Neuronal stem cell (in vitro differentiated cells): ENCODE measurements around the gene IFI27L2.
A peak's percentile ranks its signal among the peaks of the same experiment; 100 is the strongest.

ENCODE experiments used
- DNase-seq: peaks from one replicate; pipeline ENCODE4 v3.0.0-alpha.2; 2013; ENCODE audit warnings: low spot score
- H2AFZ ChIP-seq: one replicate; pipeline ENCODE4 v1.6.1; 2013; ENCODE audit warnings: mild to moderate bottlenecking, low read length, inconsistent platforms
- H2AK5ac ChIP-seq: 2 replicates; pipeline ENCODE4 v1.6.1; 2013; ENCODE audit warnings: low read depth, mild to moderate bottlenecking, inconsistent platforms, low read length, moderate library complexity, mixed read lengths
- H2BK120ac ChIP-seq: 2 replicates; pipeline ENCODE4 v1.6.1; 2013; ENCODE audit warnings: low read depth, mild to moderate bottlenecking, inconsistent platforms, low read length, moderate library complexity, mixed read lengths
- H2BK12ac ChIP-seq: one replicate; pipeline ENCODE4 v1.6.1; 2013; ENCODE audit warnings: low read length, inconsistent platforms
- H2BK15ac ChIP-seq: 2 replicates; pipeline ENCODE4 v1.6.1; 2013; ENCODE audit warnings: mild to moderate bottlenecking, low read length, inconsistent platforms, mixed read lengths
- H2BK5ac ChIP-seq: one replicate; pipeline ENCODE4 v1.6.1; 2013; ENCODE audit warnings: inconsistent platforms, mild to moderate bottlenecking, low read length, moderate library complexity
- H3K14ac ChIP-seq: one replicate; pipeline ENCODE4 v1.6.1; 2013; ENCODE audit warnings: low read length, inconsistent platforms
- H3K18ac ChIP-seq: 2 replicates; pipeline ENCODE4 v1.6.1; 2013; ENCODE audit warnings: low read length, inconsistent platforms
- H3K23ac ChIP-seq: 2 replicates; pipeline ENCODE4 v1.6.1; 2013; ENCODE audit warnings: low read depth, mild to moderate bottlenecking, mixed read lengths, low read length, inconsistent platforms; ENCODE audit not compliant: poor library complexity
- H3K27ac ChIP-seq: replicated peaks from 3 replicates; pipeline ENCODE4 v1.5.1; 2013; ENCODE audit warnings: low read length, inconsistent platforms
- H3K27me3 ChIP-seq, 3 experiments: 2 replicates each; pipeline ENCODE4 v1.6.1; 2013; ENCODE audit warnings: low read length in 3 of 3, mild to moderate bottlenecking in 2 of 3, inconsistent platforms in 1 of 3, low read depth in 1 of 3, mixed read lengths in 1 of 3, moderate library complexity in 1 of 3; ENCODE audit not compliant: control insufficient read depth in 3 of 3, insufficient read depth in 3 of 3
- H3K36me3 ChIP-seq, 2 donors: replicated peaks in 1 of 2; 2 replicates each; pipeline ENCODE4 v1.6.1; 2013; ENCODE audit warnings: low read length in 2 of 2; ENCODE audit not compliant: control insufficient read depth in 2 of 2, insufficient read depth in 2 of 2
- H3K4ac ChIP-seq: 2 replicates; pipeline ENCODE4 v1.6.1; 2013; ENCODE audit warnings: inconsistent platforms, mild to moderate bottlenecking, low read length, moderate library complexity
- H3K4me1 ChIP-seq, 2 donors: 1 replicate in 1 of 2; 2 replicates in 1 of 2; pipeline ENCODE4 v1.6.1; 2013; ENCODE audit warnings: low read length in 2 of 2, low read depth in 1 of 2; ENCODE audit not compliant: control insufficient read depth in 2 of 2, insufficient read depth in 1 of 2
- H3K4me2 ChIP-seq: one replicate; pipeline ENCODE4 v1.6.1; 2013; ENCODE audit warnings: mild to moderate bottlenecking, low read length, inconsistent platforms; ENCODE audit not compliant: insufficient read depth, poor library complexity, severe bottlenecking
- H3K4me3 ChIP-seq, 2 donors: 2 replicates each; pipeline ENCODE4 v1.5.1; 2013; ENCODE audit warnings: low read length in 2 of 2, mild to moderate bottlenecking in 2 of 2, inconsistent platforms in 1 of 2, moderate library complexity in 1 of 2
- H3K79me1 ChIP-seq: one replicate; pipeline ENCODE4 v1.6.1; 2013; ENCODE audit warnings: low read depth, mild to moderate bottlenecking, inconsistent platforms, low read length, moderate library complexity
- H3K9ac ChIP-seq: one replicate; pipeline ENCODE4 v1.6.1; 2013; ENCODE audit warnings: mild to moderate bottlenecking, low read depth, low read length, inconsistent platforms; ENCODE audit not compliant: poor library complexity
- H3K9me3 ChIP-seq, 2 donors: replicated peaks in 1 of 2; 2 replicates each; pipeline versions ENCODE3 to v1.6.1; 2013; ENCODE audit warnings: low read length in 2 of 2, mild to moderate bottlenecking in 2 of 2, inconsistent platforms in 1 of 2, low read depth in 1 of 2, mixed read lengths in 1 of 2, moderate library complexity in 1 of 2; ENCODE audit not compliant: control insufficient read depth in 2 of 2, insufficient read depth in 1 of 2
- H4K8ac ChIP-seq: one replicate; pipeline ENCODE4 v1.6.1; 2013; ENCODE audit warnings: low read depth, mild to moderate bottlenecking, inconsistent platforms, low read length, moderate library complexity
- H4K91ac ChIP-seq: one replicate; pipeline ENCODE4 v1.6.1; 2013; ENCODE audit warnings: low read length, low read depth, mild to moderate bottlenecking, inconsistent platforms; ENCODE audit not compliant: poor library complexity
- WGBS, 2 donors: extraction: QIAGEN DNeasy Blood & Tissue Kit; methylation state at CpG; one replicate each; pipeline ENCODE4 v1.1.7; 2013; ENCODE audit warnings: missing lambda C conversion rate in 2 of 2, mixed read lengths in 1 of 2; ENCODE audit not compliant: insufficient read length in 2 of 2, insufficient replicate concordance in 1 of 2; ENCODE audit errors: extremely low coverage in 2 of 2; 5-methylcytosine and 5-hydroxymethylcytosine counted together

The IFI27L2 gene

GRCh38 chr14:94153750-94154342, 24.4 kb upstream of the IFI27L2 start:
- Histone ChIP-seq H3K4me1 (peaks cover 0 to 14% of the 10 kb centered on the region in 2 donors), H2BK5ac (no peak overlapping the region), H3K4ac (no peak overlapping the region), H2AFZ (no peak overlapping the region), H2AK5ac (peak overlapping the region; percentile 20), H2BK120ac (peak overlapping the region; percentile 51), H4K91ac (no peak overlapping the region), H3K9me3 (peaks cover 0 to 6% of the 10 kb centered on the region in 2 donors), H3K18ac (no peak overlapping the region), H3K14ac (no peak overlapping the region), H3K23ac (no peak overlapping the region), H2BK12ac (no peak overlapping the region), H3K4me2 (no peak overlapping the region), H2BK15ac (no peak overlapping the region), H4K8ac (no peak overlapping the region), H3K27me3 (no peaks in the 10 kb centered on the region), H3K9ac (no peak overlapping the region), H3K4me3 (no peak overlapping the region), H3K79me1 (no peaks in the 10 kb centered on the region), H3K36me3 (no peaks in the 10 kb centered on the region), H3K27ac (no peak overlapping the region)
- no peak for DNase-seq
- WGBS, 2 donors, result no CpG with 5 or more reads among the region's 6 CpGs

GRCh38 chr14:94152676-94153075, 23.3 kb upstream of the IFI27L2 start:
- H3K79me1 ChIP-seq, result no peaks in the 10 kb centered on the region
- H2AK5ac ChIP-seq, result no peak overlapping the region
- no peak overlapping the region for H2BK120ac ChIP-seq
- H3K36me3 ChIP-seq, result no peaks in the 10 kb centered on the region
- H3K27me3 ChIP-seq, result no peaks in the 10 kb centered on the region
- no peak overlapping the region for H2BK12ac ChIP-seq
- DNase-seq, result no peak
- no peak overlapping the region for H3K27ac ChIP-seq
- H3K4me1 ChIP-seq, result peaks cover 0 to 10% of the 10 kb centered on the region in 2 donors
- no peak overlapping the region for H3K9ac ChIP-seq
- H3K18ac ChIP-seq, result no peak overlapping the region
- no peak overlapping the region for H4K91ac ChIP-seq
- H2AFZ ChIP-seq, result no peak overlapping the region
- no peak overlapping the region for H3K14ac ChIP-seq
- H3K4me3 ChIP-seq, result no peak overlapping the region
- no peak overlapping the region for H2BK15ac ChIP-seq
- no peak overlapping the region for H3K4me2 ChIP-seq
- peaks cover 0 to 6% of the 10 kb centered on the region in 2 donors for H3K9me3 ChIP-seq
- no CpG with 5 or more reads among the region's 1 CpG for WGBS, 2 donors
- H2BK5ac ChIP-seq, result no peak overlapping the region
- no peak overlapping the region for H4K8ac ChIP-seq
- no peak overlapping the region for H3K4ac ChIP-seq
- no peak overlapping the region for H3K23ac ChIP-seq

GRCh38 chr14:94145902-94146527, 16.6 kb upstream of the IFI27L2 start:
- H3K14ac ChIP-seq, result no peak overlapping the region
- H3K36me3 ChIP-seq, result no peaks in the 10 kb centered on the region
- H3K4me1 ChIP-seq, result peaks cover 5 to 8% of the 10 kb centered on the region in 2 donors
- no peak overlapping the region for H2AFZ ChIP-seq
- no peak overlapping the region for H3K4ac ChIP-seq
- no peak overlapping the region for H4K91ac ChIP-seq
- no CpG with 5 or more reads among the region's 6 CpGs for WGBS, 2 donors
- no peak overlapping the region for H2BK120ac ChIP-seq
- DNase-seq, result no peak
- H4K8ac ChIP-seq, result no peak overlapping the region
- no peak overlapping the region for H2AK5ac ChIP-seq
- H2BK15ac ChIP-seq, result no peak overlapping the region
- no peak overlapping the region for H3K9ac ChIP-seq
- no peaks in the 10 kb centered on the region for H3K9me3 ChIP-seq
- H3K4me3 ChIP-seq, result peak overlapping the region in 1 of 2 donors; percentile 22
- H3K4me2 ChIP-seq, result no peak overlapping the region
- H3K27me3 ChIP-seq, result no peaks in the 10 kb centered on the region
- no peak overlapping the region for H2BK5ac ChIP-seq
- H2BK12ac ChIP-seq, result no peak overlapping the region
- H3K27ac ChIP-seq, result no peak overlapping the region
- H3K79me1 ChIP-seq, result no peaks in the 10 kb centered on the region
- H3K18ac ChIP-seq, result no peak overlapping the region
- H3K23ac ChIP-seq, result no peak overlapping the region

- Histone ChIP-seq H3K79me1 (no peaks in the 10 kb centered on the region), H3K4me1 (peaks cover 8 to 9% of the 10 kb centered on the region in 2 donors), H3K36me3 (no peaks in the 10 kb centered on the region), H2BK15ac (no peak overlapping the region), H3K4me2 (no peak overlapping the region), H3K27ac (peak overlapping the region; percentile 54), H4K8ac (peak overlapping the region; percentile 53), H3K18ac (peak overlapping the region; percentile 76), H2BK5ac (no peak overlapping the region), H3K23ac (no peak overlapping the region), H4K91ac (no peak overlapping the region), H3K4me3 (no peak overlapping the region), H3K14ac (no peak overlapping the region), H2BK12ac (no peak overlapping the region), H2BK120ac (no peak overlapping the region), H3K4ac (peak overlapping the region; percentile 13), H3K9ac (no peak overlapping the region), H3K9me3 (no peaks in the 10 kb centered on the region), H2AFZ (peak overlapping the region; percentile 93), H3K27me3 (no peaks in the 10 kb centered on the region), H2AK5ac (no peak overlapping the region)
- WGBS, 2 donors, result no CpG with 5 or more reads among the region's 1 CpG
- no peak for DNase-seq
These were observed 15.4 kb upstream of the IFI27L2 start for GRCh38 chr14:94144765-94145164.
